Activated T-cell treated with anti-CD3 and anti-CD28 coated beads, Interleukin-2, amount 50 U/mL, for 72 hours (primary cell): ENCODE measurements around the gene TRIM65. TPM values are rescaled to one million over a fixed set of nuclear protein-coding genes. Genes with fewer than 3 reads are reported as not detected.
"Not testable (repeated sequence)": the region's sequence is repeated elsewhere in the genome, so short reads cannot be mapped to it uniquely, and the experiment has no call there.

Experiments used
- ATAC-seq, 2 donors: fragments of 150-1000 bp; cut with Tn5 transposase; replicated peaks in 1 of 2; 2 replicates each; pipeline ENCODE4 v1.10.0; 2021; ENCODE audit warnings: moderate library complexity in 2 of 2, mild to moderate bottlenecking in 1 of 2
- DNase-seq, 2 donors: peaks; one replicate each; pipeline ENCODE4 v3.0.0; 2021 to 2022; ENCODE audit warnings: mixed read lengths in 1 of 2
- H3K27ac Mint-ChIP-seq: one replicate; pipeline ENCODE4 v1.8.0; 2022; ENCODE audit warnings: mild to moderate bottlenecking, moderate library complexity, mixed read lengths
- H3K27me3 Mint-ChIP-seq: one replicate; pipeline ENCODE4 v1.8.0; 2022; ENCODE audit warnings: low read depth, mixed read lengths
- H3K36me3 Mint-ChIP-seq, 2 donors: one replicate each; pipeline ENCODE4 v1.8.0; 2022; ENCODE audit warnings: mixed read lengths in 2 of 2, mild to moderate bottlenecking in 1 of 2; ENCODE audit not compliant: insufficient read depth in 2 of 2
- H3K4me1 Mint-ChIP-seq: one replicate; pipeline ENCODE4 v1.8.0; 2022; ENCODE audit warnings: low read depth, mixed read lengths
- H3K4me3 Mint-ChIP-seq, 2 donors: one replicate each; pipeline ENCODE4 v1.8.0; 2022; ENCODE audit warnings: mild to moderate bottlenecking in 2 of 2, mixed read lengths in 2 of 2, moderate library complexity in 2 of 2
- H3K9me3 Mint-ChIP-seq, 2 donors: one replicate each; pipeline ENCODE4 v1.8.0; 2022; ENCODE audit warnings: mixed read lengths in 2 of 2
- total RNA-seq, 2 donors: library from RNA; stranded (reverse); gene quantifications; one replicate each; pipeline ENCODE4 v1.2.3, GENCODE V29; 2022

The TRIM65 gene
- total RNA-seq, 2 donors from 2014 or later: 24.0 to 30.7 TPM

- no peaks in the 10 kb centered on the region for H3K9me3 Mint-ChIP-seq
- H3K36me3 Mint-ChIP-seq: peaks cover 2 to 8% of the 10 kb centered on the region in 2 donors
- H3K4me1 Mint-ChIP-seq: peaks cover 31% of the 10 kb centered on the region
- ATAC-seq (no peak), DNase-seq (no peak)
- H3K4me3 Mint-ChIP-seq: peak overlapping the region; percentile 73 to 74
- no peaks in the 10 kb centered on the region for H3K27me3 Mint-ChIP-seq
- peak overlapping the region; percentile 79 for H3K27ac Mint-ChIP-seq
These were observed 1.3 kb upstream of the TRIM65 start for GRCh38 chr17:75898065-75898464.

- DNase-seq (no peak), ATAC-seq (no peak)
- Mint-ChIP-seq H3K27me3 (no peaks in the 10 kb centered on the region), H3K4me1 (peaks cover 30% of the 10 kb centered on the region), H3K27ac (peak overlapping the region; percentile 79), H3K36me3 (peaks cover 2 to 8% of the 10 kb centered on the region in 2 donors), H3K9me3 (no peaks in the 10 kb centered on the region), H3K4me3 (peak overlapping the region; percentile 73 to 74)
These were observed 639 bp upstream of the TRIM65 start for GRCh38 chr17:75897160-75898019.

DNA sequence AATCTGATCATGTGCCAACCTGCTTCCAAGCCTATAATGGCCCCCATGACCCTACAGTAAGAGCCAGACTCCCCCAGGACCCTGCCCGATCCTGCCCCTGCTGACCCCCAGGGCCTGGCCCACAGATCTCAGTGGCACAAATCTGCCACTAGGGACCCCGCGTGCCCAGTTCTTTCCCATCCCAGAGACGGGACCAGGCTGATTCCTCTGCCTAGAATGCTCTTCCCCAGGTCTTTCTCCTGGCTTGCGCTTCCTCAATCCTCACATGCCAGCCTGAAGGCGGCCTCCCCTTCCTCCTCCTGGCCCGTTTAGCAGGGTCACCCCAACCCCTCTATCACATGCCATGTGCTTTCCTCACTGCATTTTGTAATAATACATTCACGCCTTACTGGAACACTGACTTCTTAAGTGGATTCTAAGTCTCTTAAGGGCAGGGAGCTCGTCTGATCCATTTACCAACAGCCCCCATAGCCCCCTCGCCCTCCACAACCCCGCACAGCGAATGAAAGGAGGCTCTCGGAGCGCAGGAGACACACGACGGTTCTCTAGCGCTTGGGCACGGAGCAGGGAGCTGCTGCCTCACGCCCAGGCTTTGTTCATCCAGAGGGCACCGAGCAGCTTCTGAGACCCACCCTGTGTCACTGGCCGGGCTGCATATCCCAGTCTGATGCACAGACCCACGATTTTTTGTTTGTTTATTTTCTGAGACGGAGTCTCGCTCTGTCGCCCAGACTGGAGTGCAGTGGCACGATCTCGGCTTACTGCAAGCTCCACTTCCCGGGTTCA, 1.2 kb downstream of the TRIM65 start:
- no peak for ATAC-seq
- no peaks in the 10 kb centered on the region for H3K27me3 Mint-ChIP-seq

GRCh38 chr17:75894049-75894733, 2.6 kb downstream of the TRIM65 start:
- ATAC-seq (no peak), DNase-seq (no peak)
- H3K36me3 Mint-ChIP-seq: peaks cover 2 to 4% of the 10 kb centered on the region in 2 donors
- H3K27me3 Mint-ChIP-seq: no peaks in the 10 kb centered on the region
- H3K4me1 Mint-ChIP-seq: peaks cover 41% of the 10 kb centered on the region
- no peaks in the 10 kb centered on the region for H3K9me3 Mint-ChIP-seq
- no peak overlapping the region for H3K4me3 Mint-ChIP-seq
- H3K27ac Mint-ChIP-seq: peak overlapping the region; percentile 25

More for the DNA sequence above, 1.2 kb downstream of the TRIM65 start:
- peaks cover 2 to 8% of the 10 kb centered on the region in 2 donors for H3K36me3 Mint-ChIP-seq
- peaks cover 30% of the 10 kb centered on the region for H3K4me1 Mint-ChIP-seq
- peak overlapping the region; percentile 79 to 92 for H3K4me3 Mint-ChIP-seq
- no peaks in the 10 kb centered on the region for H3K9me3 Mint-ChIP-seq
- peak in 1 of 2 donors; percentile 21 for DNase-seq
- H3K27ac Mint-ChIP-seq: peak overlapping the region; percentile 96

- H3K4me3 Mint-ChIP-seq: no peak overlapping the region
- H3K9me3 Mint-ChIP-seq: no peaks in the 10 kb centered on the region
- ATAC-seq (no peak), DNase-seq (no peak)
- peaks cover 41% of the 10 kb centered on the region for H3K4me1 Mint-ChIP-seq
- no peaks in the 10 kb centered on the region for H3K27me3 Mint-ChIP-seq
- H3K36me3 Mint-ChIP-seq: peaks cover 0 to 4% of the 10 kb centered on the region in 2 donors
- peak overlapping the region; percentile 25 for H3K27ac Mint-ChIP-seq
These were observed 3.3 kb downstream of the TRIM65 start for GRCh38 chr17:75893305-75894048.

- Mint-ChIP-seq H3K36me3 (peaks cover 0 to 3% of the 10 kb centered on the region in 2 donors), H3K4me3 (no peak overlapping the region), H3K27ac (no peak overlapping the region), H3K4me1 (peaks cover 39% of the 10 kb centered on the region), H3K9me3 (no peaks in the 10 kb centered on the region), H3K27me3 (no peaks in the 10 kb centered on the region)
- no peak for ATAC-seq
- DNase-seq: no peak
These were observed 4.1 kb downstream of the TRIM65 start for GRCh38 chr17:75892556-75893224.

- no peaks in the 10 kb centered on the region for H3K27me3 Mint-ChIP-seq
- no peaks in the 10 kb centered on the region for H3K36me3 Mint-ChIP-seq
- H3K27ac Mint-ChIP-seq: no peak overlapping the region
- no peaks in the 10 kb centered on the region for H3K9me3 Mint-ChIP-seq
- peaks cover 35% of the 10 kb centered on the region for H3K4me1 Mint-ChIP-seq
- DNase-seq (no peak), ATAC-seq (no peak)
- H3K4me3 Mint-ChIP-seq: no peak overlapping the region
These were observed 4.9 kb downstream of the TRIM65 start for GRCh38 chr17:75891605-75892555.

DNA sequence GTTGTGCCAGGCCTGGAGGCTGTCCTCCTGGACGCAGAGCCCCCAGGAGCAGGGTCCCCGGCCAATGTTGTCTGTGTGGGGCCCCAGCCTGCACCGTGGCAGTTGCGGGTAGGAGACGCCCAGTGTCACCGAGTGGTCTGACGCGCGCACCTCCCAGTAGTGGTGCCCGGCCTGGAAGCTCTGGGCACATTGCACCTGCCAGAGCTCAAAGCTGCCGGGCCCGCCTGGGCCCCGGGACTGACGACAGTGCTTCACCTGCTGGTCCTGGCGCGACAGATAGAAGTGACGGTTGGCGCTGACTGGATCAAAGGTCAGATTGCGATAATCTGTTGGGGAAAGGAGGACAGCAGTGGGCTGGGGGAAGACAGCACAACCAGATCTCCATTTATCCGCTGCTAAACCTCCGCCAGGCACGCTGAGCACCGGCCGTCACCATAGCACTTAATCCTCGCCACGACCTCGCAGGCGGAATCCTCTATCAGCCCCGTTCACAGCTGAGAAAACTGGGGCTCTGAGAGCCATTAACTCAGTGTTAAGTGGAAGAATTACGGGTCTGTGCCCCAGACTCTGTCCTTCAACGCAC, 5.6 kb downstream of the TRIM65 start:
- DNase-seq (no peak), ATAC-seq (no peak)
- no peaks in the 10 kb centered on the region for H3K27me3 Mint-ChIP-seq
- no peak overlapping the region for H3K4me3 Mint-ChIP-seq
- H3K4me1 Mint-ChIP-seq: peaks cover 35% of the 10 kb centered on the region
- no peak overlapping the region for H3K27ac Mint-ChIP-seq
- no peaks in the 10 kb centered on the region for H3K36me3 Mint-ChIP-seq
- no peaks in the 10 kb centered on the region for H3K9me3 Mint-ChIP-seq

- peak in 1 of 2 donors; percentile 28 for DNase-seq
- H3K4me3 Mint-ChIP-seq: no peak overlapping the region
- H3K4me1 Mint-ChIP-seq: peaks cover 20% of the 10 kb centered on the region
- no peaks in the 10 kb centered on the region for H3K36me3 Mint-ChIP-seq
- peak; percentile 61 to 71 for ATAC-seq
- no peaks in the 10 kb centered on the region for H3K9me3 Mint-ChIP-seq
- no peaks in the 10 kb centered on the region for H3K27me3 Mint-ChIP-seq
- H3K27ac Mint-ChIP-seq: peak overlapping the region; percentile 57
These were observed 7.3 kb downstream of the TRIM65 start for GRCh38 chr17:75889454-75889853.

GRCh38 chr17:75888484-75888883, 8.3 kb downstream of the TRIM65 start:
- H3K4me3 Mint-ChIP-seq: no peak overlapping the region
- H3K9me3 Mint-ChIP-seq: no peaks in the 10 kb centered on the region
- ATAC-seq (no peak), DNase-seq (no peak)
- H3K36me3 Mint-ChIP-seq: no peaks in the 10 kb centered on the region
- no peaks in the 10 kb centered on the region for H3K27me3 Mint-ChIP-seq
- H3K4me1 Mint-ChIP-seq: peaks cover 11% of the 10 kb centered on the region
- no peak overlapping the region for H3K27ac Mint-ChIP-seq

DNA sequence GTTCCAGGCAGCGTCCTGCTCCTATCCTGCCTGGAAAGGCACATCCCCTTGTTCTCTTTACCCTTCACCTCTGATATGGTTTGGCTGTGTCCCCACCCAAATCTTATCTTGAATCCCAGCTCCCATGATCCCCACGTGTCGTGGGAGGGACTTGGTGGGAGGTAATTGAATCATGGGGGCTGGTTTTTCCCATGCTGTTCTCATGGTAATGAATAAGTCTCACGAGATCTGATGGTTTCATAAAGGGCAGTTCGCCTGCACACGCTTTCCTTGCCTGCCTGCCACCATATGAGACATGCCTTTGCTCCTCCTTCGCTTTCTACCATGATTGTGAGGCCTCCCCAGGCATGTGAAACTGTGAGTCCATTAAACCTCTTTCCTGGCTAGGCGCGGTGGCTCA, 10.9 kb downstream of the TRIM65 start:
- H3K27me3 Mint-ChIP-seq, H3K36me3 Mint-ChIP-seq, H3K9me3 Mint-ChIP-seq, H3K4me3 Mint-ChIP-seq, H3K27ac Mint-ChIP-seq, ATAC-seq, DNase-seq: not testable (repeated sequence)
- peaks cover 11% of the 10 kb centered on the region for H3K4me1 Mint-ChIP-seq
